Liver (tissue), 3 donors: Measurements from ENCODE around the gene PTCRA.

Source experiments
- MAX ChIP-seq: IDR thresholded peaks from 2 replicates; pipeline ENCODE4 v1.6.1; 2016; ENCODE audit warnings: antibody characterized with exemption
- RAD21 ChIP-seq, 2 donors: IDR thresholded peaks; 2 replicates each; pipeline ENCODE4 v1.6.1; 2016; ENCODE audit warnings: antibody characterized with exemption in 2 of 2, mild to moderate bottlenecking in 2 of 2
- RXRA ChIP-seq, 2 donors: IDR thresholded peaks; 2 replicates each; pipeline ENCODE4 v1.6.1; 2017 to 2018; ENCODE audit warnings: antibody characterized with exemption in 2 of 2, mild to moderate bottlenecking in 1 of 2
- SP1 ChIP-seq: IDR thresholded peaks from 2 replicates; pipeline ENCODE4 v1.6.1; 2018; ENCODE audit warnings: antibody characterized with exemption, mild to moderate bottlenecking
- TF ChIP-seq, protein P1 (sequence below): fragments of 150-350 bp; IDR thresholded peaks from 2 replicates; pipeline ENCODE4 v1.5.1; 2017; ENCODE audit warnings: improper control_type of control experiment, low read depth, low read length; ENCODE audit not compliant: missing input control
- TF ChIP-seq, protein P2 (sequence below): IDR thresholded peaks from 2 replicates; pipeline ENCODE4 v1.6.1; 2016; ENCODE audit warnings: antibody characterized with exemption
- donor health status: healthy.
- donor health status: healthy.

DNA sequence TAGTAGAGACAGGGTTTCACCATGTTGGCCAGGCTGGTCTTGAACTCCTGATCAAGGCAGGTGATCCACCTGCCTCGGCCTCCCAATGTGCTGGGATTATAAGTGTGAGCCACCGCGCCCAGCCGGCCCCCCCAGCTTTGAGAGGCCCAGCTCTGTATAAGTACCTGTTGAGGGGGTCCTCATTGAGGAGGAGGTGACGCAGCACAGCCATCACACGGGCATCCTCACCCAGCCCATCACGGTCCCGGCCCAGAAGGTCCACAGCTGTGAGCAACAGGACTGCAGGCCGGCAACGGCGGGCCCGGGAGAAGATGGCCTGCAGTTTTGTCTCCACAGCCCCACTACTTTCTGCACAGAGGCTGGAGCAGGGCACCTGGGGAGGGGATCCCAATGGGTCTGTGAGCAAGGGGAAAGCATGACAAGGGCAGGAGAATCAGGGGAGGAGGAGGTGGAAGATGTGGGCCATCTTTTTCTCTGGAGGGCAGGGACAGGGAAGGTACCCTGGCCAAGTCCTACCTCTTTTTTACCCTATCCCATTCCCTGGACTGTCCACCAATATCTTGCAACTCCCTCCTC is 52.4 kb downstream of the PTCRA start:
- TF ChIP-seq SP1 (no peak), RAD21 (IDR thresholded peaks at IDR 0.05) (no peak), MAX (no peak), RXRA (IDR thresholded peaks at IDR 0.05) (no peak)
- TF ChIP-seq, protein P1, sequence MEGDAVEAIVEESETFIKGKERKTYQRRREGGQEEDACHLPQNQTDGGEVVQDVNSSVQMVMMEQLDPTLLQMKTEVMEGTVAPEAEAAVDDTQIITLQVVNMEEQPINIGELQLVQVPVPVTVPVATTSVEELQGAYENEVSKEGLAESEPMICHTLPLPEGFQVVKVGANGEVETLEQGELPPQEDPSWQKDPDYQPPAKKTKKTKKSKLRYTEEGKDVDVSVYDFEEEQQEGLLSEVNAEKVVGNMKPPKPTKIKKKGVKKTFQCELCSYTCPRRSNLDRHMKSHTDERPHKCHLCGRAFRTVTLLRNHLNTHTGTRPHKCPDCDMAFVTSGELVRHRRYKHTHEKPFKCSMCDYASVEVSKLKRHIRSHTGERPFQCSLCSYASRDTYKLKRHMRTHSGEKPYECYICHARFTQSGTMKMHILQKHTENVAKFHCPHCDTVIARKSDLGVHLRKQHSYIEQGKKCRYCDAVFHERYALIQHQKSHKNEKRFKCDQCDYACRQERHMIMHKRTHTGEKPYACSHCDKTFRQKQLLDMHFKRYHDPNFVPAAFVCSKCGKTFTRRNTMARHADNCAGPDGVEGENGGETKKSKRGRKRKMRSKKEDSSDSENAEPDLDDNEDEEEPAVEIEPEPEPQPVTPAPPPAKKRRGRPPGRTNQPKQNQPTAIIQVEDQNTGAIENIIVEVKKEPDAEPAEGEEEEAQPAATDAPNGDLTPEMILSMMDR = no peak
- TF ChIP-seq, protein P2, sequence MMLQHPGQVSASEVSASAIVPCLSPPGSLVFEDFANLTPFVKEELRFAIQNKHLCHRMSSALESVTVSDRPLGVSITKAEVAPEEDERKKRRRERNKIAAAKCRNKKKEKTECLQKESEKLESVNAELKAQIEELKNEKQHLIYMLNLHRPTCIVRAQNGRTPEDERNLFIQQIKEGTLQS = no peak
